RPMI8226 (cell line): ENCODE results near the gene SIGMAR1.

Experiments
- DNase-seq: peaks from one replicate; pipeline ENCODE4 v3.0.0-alpha.2; 2015

SIGMAR1 gene

DNA sequence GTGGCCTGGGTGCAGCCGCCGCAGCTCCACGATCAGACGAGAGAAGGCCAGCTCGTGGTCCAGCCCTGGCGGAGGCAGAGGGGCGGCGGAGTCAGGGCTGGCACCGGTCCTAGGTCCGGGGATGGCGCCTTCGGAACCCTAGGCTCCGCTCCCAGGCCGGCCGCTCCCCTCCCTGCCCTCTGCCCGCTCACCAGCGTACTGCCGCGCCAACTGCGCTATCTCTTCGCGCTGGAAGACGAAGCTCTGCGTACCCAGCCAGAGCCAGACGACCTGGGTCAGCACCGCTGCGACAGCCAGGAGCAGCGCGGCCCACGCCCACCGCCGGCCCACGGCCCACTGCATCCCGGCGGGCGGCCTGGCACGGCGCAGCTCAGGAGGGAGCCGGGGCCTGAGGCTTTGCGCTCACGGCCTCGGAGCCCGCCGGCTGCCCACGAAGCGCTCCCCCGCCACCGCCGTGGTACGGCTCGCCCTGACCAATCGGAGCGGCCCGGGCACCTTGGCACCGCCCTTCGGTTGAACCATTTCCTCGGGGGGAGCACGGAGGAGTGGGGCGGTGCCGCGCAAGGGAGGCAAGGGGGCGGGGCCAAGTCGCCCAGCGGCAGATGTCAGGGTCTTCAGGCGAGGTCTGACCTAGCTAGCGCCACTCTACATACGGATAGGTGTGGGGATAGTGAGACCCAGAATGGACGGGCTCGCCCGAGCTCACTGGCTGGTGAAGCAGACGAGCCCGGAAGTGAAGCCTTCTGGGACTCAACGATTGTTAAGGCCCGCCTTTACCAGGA, at the start of gene SIGMAR1:
Gene SIGMAR1 (minus strand): TSS at position 432 of the 782 bp plus-strand sequence. CDS start 90 bp downstream, at position 342.
- DNase-seq: peak; percentile 95

DNA sequence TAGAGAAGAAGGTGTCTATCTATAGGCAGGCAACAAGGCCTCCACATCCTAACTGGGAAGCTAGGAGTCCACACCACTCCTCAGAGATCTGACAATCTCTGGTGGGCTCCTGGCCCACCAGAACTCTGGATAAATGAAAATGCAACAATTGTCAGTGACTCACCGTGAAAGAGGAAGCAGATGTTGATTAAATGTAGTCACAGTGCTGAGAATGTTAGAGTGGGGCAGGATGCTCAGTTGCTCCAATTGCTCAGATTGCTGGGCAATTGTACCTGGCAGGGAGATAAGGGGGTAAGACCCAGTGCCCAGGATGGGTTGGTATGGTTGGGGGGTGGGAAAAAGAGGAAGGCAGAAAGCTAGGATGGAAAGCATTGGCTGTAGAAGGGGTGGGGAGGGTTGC, 49.1 kb upstream of the SIGMAR1 start:
- DNase-seq: no peak

DNA sequence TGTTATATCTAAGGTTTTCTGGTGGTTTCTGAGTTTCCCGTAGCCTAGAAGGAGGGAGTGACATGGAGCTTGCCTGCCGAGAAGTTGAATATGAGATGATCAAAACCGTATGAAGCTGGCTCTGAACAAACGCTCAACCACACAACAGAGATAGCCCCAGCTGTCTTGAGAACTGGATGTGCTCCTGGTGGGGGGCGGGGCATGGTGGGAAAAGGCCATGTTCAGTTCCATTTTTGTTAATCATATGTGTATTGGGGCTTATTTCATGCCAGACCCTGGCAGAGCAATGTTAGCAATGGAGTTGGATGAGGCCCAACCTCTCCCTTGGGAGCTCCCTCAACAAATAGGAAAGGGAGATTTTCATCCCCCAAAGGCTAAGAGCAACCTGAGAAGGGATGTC, 48.6 kb upstream of the SIGMAR1 start:
- DNase-seq: no peak

DNA sequence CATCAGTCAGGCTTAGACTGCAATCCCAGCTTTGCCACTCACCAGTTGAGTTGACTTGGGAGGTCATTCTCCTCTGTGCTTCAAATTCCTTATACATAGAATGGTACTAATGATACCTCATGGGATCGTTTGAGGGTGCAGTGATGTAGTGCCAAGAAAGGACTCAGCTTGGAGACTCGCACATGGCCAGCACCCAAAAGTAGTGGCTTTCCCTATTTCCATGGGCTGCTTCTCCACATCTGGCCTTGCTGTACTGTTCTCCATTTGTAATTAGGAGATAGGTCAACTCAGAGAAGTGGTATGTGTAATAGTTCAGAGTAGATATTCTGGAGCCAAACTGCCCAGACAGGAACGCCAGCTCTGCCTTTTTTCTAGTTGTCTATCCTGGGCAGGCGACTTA, 48.0 kb upstream of the SIGMAR1 start:
- DNase-seq: no peak

DNA sequence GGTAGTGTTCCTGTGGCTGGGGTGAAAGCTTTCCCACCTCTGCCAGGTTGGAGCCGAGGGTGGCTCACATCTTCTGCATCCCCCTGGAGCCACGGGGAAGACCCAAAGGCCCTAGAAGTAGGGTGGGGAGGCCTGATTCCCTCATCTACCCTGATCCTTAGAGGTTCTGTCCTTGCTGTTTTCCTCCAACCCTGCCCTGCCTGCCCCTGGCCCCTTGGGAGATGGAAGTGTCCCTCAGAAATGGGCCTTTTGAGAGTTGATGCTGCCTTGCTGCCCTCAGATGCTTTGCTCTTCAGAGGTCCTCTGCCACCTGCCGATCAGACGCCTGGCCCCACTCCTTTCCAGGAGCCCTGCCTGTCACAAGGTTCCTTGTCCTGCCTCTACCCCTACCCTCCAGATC, 47.2 kb upstream of the SIGMAR1 start:
- DNase-seq: no peak

DNA sequence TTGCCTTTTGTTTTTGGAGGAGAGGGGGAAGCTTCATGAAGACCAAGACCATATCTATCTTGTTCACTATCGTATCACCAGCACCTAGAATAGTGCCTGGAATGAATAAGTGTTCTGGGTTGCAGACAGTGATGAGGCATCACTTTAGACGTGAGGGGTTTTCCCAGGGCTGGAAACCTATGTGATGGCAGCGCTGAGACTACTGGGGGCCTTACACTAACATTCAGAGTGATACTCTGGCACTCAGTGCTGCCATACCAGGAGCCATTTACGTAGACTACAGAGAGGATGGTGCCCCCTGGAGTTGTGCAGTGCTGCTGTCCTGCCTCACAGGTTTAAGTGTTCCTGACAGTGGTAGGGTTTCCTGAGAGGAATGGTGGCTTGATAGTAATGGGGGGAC, 46.6 kb upstream of the SIGMAR1 start:
- DNase-seq: no peak

DNA sequence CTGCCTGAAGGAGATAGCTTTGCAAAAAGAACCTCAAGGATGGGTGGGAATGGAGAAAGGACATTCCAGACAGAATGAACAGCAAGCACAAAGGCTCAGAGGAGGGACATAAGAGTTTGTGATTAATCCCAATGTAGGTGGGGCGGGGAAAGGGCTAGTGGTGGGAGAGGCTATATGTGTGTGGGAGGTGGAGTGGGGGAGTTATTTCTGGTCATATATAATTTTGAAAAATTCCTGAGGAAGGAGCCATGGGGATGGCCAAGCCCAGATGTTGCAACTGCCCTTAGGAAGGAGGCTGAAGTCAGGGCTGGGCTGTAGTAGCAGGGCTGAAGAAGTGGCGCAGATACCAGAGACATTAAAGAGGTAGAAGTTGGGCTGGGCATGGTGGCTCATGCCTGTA, 38.3 kb upstream of the SIGMAR1 start:
- no peak for DNase-seq

DNA sequence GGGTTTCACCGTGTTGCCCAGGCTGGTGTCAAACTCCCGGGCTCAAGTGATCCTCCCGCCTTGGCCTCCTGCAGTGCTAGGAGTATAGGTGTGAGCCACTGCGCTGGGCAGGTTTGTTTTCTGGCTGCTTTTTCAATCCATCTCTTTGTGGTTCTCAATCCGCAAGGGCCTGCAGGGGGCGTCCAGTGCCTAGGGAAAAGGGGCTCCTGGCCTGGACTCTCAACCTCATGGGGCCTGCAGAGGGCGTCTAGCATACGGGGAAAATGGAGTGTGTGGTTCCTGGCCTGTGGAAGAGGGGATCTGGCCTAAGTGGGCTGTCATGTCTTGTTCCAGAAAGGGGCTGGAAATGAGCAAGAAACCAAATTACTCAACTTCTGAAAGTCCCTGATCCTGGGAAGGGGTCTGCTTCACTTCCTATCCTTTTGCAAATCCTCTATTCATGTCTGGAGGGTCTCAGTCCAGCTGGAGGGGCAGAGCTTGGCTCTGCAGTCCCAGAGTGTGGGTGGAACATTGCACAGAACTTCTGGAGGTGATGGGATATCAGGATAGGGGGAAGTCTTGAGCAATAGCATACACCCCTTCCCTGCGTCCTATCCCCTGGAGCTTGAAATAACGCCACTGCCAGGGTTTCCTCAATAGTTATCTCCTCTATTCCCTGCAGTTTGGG, 37.6 kb upstream of the SIGMAR1 start:
- peak; percentile 83 for DNase-seq

DNA sequence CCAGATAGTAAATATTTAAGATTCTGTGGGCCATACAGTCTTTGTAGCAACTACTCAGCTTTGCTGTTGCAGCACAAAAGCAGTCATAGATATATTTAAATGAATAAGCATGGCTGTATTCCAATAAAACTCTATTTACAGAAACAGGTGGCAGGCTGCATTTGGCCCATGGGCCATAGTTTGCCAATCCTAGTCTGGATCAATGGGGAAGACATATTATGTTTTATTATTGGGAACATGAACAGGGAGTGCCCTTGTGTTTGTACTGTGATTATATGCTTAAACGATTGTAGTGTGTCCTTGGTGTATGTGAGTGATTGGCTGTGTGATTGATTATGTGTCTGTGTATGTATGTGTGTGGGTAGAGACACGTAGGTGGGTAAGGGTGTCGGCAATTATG, 36.9 kb upstream of the SIGMAR1 start:
- DNase-seq: no peak

DNA sequence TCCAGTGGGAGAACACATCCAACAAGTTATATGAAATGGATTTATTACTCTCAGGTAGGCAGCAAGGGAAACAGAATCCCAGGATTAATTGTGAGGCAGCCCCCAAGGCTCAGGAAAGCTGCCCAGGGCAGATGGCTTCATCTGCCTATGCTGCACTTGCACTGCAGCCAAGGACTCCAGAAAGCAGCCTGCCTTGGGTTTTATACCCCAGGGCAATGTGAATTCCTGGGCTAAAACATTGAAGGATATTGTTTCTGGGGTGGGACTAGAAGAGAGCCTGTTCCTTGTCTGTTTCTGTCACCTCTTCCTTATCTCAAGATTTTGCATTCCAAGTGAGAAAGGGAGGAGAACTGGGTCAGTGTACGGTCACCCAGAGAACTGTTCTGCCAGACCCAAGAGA, 33.7 kb upstream of the SIGMAR1 start:
- DNase-seq: no peak

DNA sequence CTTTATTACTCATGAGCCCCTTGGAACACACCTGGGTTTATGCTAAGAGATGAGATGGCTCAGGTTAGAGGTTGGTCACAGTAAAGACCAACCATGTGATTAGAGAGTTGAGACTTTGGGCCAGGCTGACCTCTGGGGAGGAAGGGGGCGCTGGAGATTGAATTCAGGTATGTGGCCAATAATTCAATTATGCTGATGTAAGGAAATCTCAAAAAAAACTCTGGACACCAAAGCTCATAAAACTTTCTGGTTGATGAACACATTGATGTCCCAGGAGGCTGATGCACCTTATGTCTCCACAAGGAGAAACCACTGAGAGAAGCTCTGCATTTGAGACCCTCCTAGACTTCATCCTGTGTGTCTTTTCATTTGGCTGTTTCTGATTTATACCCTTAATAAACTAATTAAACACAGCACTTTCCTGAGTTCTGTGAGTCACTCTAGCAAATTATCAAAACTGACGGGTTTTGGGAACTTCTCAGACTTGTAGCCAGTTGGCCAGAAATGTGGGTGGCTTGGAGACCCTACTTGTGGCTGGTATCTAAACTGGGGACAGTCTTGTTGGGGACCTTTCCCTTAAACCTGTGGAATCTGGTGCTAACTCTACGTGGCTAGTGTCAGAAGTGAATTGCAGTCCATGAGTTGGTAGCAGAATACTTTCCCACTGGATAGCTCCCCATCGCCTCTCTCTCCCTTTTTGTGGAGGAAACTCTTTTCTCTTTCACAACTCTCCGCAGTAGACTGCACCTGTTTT, 32.4 kb upstream of the SIGMAR1 start:
- DNase-seq: no peak

DNA sequence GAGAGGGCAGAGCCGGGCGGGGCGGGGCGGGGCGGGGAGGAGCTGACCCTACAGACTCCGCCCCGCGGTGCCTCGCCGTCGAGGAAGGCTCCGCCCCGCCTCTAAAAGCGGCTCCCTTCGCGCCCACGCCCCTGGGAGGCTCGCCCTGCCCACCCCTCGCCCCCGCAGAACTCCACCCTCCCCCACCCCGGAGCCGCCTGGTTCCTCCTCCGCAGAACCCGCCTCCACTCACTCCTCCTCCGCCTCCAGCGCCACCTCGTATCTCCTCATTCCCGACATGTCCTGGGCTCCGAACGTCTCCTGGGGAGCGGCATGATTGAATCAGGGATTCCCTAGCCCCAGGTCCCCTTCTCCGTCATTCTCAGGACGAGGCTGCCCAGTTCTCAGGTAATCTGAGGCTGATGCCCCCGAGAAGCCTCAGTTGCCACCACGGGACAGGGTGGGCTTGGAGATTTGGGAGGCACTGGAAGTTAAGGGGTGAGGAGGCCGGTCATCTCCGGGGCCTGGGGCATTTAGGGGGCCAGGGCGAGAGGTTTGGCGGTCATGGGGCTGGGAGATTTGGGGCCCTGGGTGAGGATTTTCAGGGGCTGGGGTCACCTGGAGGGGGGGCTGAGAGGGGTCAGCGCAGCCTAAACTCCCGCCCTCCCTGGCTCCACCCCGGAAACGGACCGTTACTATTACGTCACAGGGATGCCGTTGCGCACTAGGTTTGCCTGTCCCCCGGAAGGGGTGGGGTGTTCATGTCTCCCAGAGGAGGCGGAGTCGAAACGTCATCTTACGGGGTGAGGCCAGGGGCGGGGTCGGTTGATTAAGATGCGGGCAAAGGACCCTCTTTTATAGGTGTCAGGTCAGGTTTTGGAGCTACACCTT, 28.0 kb upstream of the SIGMAR1 start:
- peak; percentile 90 for DNase-seq

DNA sequence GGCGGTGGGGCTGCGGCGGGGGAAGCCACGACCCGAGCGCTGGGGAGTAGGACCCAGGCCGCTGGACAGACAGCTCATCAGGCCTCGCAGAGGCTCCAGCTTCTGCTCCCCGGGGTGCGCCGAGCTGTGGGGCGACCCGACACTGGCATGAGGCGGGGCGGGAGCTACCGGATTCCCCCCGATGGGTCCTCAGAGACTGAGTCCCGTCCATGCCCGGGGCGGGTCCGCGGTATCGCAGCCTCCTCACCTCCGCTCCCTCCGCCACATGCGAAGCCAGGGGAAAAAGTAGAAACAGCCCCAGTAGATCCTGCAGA, 27.4 kb upstream of the SIGMAR1 start:
- no peak for DNase-seq

DNA sequence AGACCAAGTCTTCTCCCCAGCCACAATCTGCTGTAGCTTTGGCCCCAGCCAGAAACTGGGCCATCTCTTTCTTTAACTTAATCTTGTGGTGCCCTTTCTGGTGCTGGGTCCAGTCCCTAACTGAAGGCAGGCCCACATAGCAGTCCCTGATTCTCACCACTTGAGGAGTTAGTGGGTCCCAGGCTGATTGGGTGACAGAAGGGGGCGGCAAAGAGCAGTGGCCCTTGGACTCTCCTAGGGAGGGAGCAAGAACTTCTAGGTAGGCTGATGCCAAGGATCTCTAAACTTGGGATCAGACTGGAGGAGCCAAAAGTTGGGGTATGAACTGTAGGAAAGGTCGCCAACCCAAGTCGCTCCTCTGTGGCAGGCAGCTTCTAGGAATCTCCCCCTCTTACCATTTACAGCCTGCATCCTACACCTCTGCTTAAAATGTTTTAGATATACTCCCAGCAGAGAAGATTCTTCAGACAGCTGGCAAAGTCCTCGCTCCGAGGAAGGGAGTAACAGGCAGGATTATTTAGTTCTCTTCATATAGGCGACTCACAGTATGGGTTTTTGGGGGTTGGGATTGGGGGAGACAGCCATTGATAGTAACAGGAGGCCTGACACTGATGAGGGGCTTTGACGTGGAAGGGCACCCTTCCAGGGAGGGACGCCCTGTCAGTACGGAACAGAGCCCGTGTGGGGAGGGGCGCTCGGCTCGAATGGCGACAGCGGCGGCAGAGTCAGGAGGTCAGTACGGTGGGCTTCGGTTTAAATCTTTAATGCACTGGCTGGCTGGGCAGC, 26.9 kb upstream of the SIGMAR1 start:
- DNase-seq: peak; percentile 80

DNA sequence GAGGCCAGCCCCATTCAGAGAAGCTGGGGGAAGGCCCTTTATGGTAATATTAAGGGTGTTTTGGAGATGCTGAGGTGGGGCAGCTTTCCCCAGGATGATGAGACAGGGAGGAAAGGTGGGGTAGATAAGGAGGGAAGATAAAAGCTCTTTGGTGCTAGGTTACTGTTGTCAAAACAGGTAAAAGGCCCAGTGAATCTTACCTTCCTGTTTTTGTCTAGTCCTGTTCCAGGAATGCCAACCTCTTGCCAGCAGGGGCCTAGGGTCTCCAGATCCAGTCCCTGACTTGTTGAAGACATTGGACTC, 25.7 kb upstream of the SIGMAR1 start:
- DNase-seq: no peak

DNA sequence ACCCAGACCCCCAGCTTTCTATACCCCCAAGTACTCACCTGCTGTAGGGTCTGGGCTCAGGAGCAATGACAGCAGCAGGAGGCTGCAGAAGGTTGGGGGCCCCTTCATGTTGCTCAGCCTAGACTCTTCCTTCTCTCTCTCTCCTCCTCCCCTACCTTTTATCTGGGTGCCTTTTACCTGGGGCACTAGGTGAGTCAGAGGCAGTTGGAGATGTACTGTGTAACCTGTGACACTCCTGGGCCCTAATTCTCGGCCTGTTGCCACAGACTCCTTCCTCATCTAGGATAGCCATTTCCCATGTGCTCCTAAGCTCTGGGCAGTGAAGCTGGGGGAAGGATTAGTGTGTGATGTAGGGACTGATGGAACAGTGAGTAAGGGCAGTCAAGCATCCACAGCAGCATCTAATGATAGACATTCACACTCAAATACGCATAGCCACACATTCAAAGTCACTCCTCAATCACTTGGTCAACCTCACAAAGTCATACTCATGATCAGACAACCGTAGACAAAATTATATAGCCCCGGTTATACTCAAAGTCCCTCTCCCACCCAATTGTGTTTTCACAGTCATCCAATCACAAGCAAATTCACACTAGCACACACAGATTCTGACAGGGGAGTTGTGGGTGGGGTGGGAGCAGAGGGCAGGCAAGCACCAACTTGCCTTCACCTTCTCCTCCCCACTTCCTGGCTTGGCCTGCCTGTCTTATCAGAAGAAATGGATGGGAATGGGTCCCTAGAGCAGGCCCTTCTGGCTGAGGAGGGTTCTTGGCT, 25.1 kb upstream of the SIGMAR1 start, which contains the start of gene CCL27:
Gene CCL27 (minus strand): TSS at position 132 of the 777 bp plus-strand sequence. CDS start 24 bp downstream, at position 108.
- no peak for DNase-seq

DNA sequence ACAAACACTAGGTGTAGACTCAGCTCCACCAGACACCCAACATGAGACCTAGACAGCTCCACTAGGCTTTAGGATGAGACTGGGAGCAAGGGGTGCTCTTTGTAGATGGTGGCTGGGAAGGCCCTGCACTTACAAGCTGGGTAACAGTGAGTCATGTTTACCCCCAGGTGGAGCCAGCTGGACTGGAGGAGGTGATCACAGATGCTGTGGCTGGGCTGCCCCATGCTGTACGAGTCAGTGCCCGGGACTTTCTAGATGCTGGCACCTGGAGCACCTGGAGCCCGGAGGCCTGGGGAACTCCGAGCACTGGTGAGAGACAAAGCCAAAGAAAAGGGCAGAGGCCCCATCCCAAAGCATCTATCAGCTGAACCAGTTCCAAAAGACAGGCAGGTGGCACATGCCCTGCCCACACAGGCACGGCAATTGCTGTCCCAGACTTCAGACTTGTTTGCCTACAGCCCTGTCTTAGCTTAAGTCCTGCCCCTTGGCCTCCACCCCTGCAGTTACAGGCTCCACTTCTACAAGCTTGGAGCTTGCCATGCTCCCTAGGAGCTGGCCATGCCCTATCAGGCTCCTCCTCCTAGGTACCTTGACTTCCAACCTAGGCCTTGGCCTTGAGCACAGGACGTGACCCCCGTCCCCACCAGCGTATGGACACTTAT, 22.1 kb upstream of the SIGMAR1 start:
- peak; percentile 55 for DNase-seq

DNA sequence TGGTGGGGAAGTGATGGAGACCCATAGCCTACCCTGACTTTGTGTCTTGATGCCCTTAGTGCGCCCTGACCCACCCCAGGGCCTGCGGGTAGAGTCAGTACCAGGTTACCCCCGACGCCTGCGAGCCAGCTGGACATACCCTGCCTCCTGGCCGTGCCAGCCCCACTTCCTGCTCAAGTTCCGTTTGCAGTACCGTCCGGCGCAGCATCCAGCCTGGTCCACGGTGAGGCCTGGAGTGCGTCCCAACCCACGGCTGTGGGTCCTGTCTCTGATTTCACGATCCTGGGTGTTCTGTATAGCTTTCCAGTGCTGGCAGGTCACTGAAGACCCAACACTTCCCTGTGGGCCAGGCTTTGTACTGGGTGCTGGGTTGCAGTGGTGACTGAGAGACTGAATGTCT, 20.9 kb upstream of the SIGMAR1 start:
- DNase-seq: no peak

DNA sequence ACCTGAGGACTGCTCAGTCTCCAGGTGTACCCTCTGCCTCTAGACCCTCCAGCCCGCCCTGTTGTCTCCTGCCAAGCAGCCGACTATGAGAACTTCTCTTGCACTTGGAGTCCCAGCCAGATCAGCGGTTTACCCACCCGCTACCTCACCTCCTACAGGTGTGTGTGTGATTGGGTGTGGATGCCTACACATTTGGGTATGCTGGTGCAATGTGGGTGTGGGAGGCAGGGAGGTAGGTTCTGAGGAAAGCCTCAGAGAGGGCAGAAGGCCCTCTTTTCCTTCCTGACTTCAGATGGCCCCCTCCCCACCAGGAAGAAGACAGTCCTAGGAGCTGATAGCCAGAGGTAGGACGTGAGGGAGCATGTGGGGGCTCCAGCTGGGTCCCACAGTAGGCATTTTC, 19.4 kb upstream of the SIGMAR1 start:
- no peak for DNase-seq

DNA sequence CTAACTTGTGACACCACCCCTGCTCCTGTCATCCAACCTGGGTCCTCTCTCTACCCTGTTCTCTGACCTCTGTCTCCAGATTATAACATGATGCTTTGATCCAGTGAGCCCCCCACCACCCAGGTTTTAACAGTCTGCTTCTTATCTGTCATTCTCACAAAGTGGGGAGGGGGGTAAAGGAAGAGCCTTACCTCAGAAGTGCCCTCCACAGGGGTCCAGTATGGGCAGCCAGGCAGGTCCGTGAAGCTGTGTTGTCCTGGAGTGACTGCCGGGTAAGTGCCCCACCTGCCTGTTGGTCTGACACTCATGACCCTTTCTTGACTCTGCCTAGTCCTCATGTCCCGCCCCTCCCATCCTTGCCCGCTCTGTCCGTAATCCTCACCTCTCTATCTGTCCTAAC, 17.8 kb upstream of the SIGMAR1 start:
- DNase-seq: no peak
